ENCODE results near the gene GARIN5A. TPM values are rescaled to one million over a fixed set of nuclear protein-coding genes. Genes with fewer than 3 reads are reported as not detected.

Gene GARIN5A
- total RNA-seq, 1 experiment from 2014 or later = 8.2 TPM

DNA sequence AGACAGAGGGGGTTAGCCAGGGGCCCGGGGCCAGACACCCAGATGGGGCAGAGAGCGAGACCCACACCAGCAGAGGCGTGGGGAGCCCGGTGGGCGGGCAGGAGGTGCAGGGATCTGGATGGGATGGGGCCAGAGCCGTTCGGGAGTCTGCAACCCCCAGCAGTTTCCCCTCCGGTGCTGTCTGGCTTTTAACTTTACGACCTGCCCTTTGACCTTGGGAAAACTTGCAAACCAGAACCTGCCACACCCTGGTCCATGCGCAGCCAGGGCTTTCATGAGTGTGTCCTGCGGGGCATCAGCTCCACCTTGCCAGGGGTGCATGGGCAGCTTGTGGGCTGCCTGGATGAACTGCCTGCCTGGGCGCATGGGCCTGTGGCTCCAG lies 24.5 kb upstream of the GARIN5A start (continued):
- TF ChIP-seq, protein P1, sequence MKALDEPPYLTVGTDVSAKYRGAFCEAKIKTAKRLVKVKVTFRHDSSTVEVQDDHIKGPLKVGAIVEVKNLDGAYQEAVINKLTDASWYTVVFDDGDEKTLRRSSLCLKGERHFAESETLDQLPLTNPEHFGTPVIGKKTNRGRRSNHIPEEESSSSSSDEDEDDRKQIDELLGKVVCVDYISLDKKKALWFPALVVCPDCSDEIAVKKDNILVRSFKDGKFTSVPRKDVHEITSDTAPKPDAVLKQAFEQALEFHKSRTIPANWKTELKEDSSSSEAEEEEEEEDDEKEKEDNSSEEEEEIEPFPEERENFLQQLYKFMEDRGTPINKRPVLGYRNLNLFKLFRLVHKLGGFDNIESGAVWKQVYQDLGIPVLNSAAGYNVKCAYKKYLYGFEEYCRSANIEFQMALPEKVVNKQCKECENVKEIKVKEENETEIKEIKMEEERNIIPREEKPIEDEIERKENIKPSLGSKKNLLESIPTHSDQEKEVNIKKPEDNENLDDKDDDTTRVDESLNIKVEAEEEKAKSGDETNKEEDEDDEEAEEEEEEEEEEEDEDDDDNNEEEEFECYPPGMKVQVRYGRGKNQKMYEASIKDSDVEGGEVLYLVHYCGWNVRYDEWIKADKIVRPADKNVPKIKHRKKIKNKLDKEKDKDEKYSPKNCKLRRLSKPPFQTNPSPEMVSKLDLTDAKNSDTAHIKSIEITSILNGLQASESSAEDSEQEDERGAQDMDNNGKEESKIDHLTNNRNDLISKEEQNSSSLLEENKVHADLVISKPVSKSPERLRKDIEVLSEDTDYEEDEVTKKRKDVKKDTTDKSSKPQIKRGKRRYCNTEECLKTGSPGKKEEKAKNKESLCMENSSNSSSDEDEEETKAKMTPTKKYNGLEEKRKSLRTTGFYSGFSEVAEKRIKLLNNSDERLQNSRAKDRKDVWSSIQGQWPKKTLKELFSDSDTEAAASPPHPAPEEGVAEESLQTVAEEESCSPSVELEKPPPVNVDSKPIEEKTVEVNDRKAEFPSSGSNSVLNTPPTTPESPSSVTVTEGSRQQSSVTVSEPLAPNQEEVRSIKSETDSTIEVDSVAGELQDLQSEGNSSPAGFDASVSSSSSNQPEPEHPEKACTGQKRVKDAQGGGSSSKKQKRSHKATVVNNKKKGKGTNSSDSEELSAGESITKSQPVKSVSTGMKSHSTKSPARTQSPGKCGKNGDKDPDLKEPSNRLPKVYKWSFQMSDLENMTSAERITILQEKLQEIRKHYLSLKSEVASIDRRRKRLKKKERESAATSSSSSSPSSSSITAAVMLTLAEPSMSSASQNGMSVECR (CRISPR knock-in tag; IDR thresholded peaks at IDR 0.05; ENCODE audit: borderline replicate concordance) = no peak
- no peak for TF ChIP-seq TCF7 (CRISPR knock-in tag; IDR thresholded peaks at IDR 0.05; ENCODE audit: low read depth)
- TF ChIP-seq, protein P2, sequence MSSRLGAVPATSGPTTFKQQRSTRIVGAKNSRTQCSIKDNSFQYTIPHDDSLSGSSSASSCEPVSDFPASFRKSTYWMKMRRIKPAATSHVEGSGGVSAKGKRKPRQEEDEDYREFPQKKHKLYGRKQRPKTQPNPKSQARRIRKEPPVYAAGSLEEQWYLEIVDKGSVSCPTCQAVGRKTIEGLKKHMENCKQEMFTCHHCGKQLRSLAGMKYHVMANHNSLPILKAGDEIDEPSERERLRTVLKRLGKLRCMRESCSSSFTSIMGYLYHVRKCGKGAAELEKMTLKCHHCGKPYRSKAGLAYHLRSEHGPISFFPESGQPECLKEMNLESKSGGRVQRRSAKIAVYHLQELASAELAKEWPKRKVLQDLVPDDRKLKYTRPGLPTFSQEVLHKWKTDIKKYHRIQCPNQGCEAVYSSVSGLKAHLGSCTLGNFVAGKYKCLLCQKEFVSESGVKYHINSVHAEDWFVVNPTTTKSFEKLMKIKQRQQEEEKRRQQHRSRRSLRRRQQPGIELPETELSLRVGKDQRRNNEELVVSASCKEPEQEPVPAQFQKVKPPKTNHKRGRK (CRISPR knock-in tag; IDR thresholded peaks at IDR 0.05; ENCODE audit: borderline replicate concordance) = no peak
- no peak for TF ChIP-seq EMX1 (CRISPR knock-in tag; IDR thresholded peaks at IDR 0.05)
- TF ChIP-seq, protein P3, sequence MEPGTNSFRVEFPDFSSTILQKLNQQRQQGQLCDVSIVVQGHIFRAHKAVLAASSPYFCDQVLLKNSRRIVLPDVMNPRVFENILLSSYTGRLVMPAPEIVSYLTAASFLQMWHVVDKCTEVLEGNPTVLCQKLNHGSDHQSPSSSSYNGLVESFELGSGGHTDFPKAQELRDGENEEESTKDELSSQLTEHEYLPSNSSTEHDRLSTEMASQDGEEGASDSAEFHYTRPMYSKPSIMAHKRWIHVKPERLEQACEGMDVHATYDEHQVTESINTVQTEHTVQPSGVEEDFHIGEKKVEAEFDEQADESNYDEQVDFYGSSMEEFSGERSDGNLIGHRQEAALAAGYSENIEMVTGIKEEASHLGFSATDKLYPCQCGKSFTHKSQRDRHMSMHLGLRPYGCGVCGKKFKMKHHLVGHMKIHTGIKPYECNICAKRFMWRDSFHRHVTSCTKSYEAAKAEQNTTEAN (CRISPR knock-in tag; IDR thresholded peaks at IDR 0.05) = no peak
- TF ChIP-seq SP1 (CRISPR knock-in tag; conservative IDR thresholded peaks at IDR 0.05) = no peak
- TF ChIP-seq, protein P4, sequence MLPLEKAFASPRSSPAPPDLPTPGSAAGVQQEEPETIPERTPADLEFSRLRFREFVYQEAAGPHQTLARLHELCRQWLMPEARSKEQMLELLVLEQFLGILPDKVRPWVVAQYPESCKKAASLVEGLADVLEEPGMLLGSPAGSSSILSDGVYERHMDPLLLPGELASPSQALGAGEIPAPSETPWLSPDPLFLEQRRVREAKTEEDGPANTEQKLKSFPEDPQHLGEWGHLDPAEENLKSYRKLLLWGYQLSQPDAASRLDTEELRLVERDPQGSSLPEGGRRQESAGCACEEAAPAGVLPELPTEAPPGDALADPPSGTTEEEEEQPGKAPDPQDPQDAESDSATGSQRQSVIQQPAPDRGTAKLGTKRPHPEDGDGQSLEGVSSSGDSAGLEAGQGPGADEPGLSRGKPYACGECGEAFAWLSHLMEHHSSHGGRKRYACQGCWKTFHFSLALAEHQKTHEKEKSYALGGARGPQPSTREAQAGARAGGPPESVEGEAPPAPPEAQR (CRISPR knock-in tag; IDR thresholded peaks at IDR 0.05) = no peak
- TF ChIP-seq, protein P5, sequence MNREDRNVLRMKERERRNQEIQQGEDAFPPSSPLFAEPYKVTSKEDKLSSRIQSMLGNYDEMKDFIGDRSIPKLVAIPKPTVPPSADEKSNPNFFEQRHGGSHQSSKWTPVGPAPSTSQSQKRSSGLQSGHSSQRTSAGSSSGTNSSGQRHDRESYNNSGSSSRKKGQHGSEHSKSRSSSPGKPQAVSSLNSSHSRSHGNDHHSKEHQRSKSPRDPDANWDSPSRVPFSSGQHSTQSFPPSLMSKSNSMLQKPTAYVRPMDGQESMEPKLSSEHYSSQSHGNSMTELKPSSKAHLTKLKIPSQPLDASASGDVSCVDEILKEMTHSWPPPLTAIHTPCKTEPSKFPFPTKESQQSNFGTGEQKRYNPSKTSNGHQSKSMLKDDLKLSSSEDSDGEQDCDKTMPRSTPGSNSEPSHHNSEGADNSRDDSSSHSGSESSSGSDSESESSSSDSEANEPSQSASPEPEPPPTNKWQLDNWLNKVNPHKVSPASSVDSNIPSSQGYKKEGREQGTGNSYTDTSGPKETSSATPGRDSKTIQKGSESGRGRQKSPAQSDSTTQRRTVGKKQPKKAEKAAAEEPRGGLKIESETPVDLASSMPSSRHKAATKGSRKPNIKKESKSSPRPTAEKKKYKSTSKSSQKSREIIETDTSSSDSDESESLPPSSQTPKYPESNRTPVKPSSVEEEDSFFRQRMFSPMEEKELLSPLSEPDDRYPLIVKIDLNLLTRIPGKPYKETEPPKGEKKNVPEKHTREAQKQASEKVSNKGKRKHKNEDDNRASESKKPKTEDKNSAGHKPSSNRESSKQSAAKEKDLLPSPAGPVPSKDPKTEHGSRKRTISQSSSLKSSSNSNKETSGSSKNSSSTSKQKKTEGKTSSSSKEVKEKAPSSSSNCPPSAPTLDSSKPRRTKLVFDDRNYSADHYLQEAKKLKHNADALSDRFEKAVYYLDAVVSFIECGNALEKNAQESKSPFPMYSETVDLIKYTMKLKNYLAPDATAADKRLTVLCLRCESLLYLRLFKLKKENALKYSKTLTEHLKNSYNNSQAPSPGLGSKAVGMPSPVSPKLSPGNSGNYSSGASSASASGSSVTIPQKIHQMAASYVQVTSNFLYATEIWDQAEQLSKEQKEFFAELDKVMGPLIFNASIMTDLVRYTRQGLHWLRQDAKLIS (CRISPR knock-in tag; IDR thresholded peaks at IDR 0.05; ENCODE audit: borderline replicate concordance) = no peak
- TF ChIP-seq, protein P6, sequence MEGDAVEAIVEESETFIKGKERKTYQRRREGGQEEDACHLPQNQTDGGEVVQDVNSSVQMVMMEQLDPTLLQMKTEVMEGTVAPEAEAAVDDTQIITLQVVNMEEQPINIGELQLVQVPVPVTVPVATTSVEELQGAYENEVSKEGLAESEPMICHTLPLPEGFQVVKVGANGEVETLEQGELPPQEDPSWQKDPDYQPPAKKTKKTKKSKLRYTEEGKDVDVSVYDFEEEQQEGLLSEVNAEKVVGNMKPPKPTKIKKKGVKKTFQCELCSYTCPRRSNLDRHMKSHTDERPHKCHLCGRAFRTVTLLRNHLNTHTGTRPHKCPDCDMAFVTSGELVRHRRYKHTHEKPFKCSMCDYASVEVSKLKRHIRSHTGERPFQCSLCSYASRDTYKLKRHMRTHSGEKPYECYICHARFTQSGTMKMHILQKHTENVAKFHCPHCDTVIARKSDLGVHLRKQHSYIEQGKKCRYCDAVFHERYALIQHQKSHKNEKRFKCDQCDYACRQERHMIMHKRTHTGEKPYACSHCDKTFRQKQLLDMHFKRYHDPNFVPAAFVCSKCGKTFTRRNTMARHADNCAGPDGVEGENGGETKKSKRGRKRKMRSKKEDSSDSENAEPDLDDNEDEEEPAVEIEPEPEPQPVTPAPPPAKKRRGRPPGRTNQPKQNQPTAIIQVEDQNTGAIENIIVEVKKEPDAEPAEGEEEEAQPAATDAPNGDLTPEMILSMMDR (IDR thresholded peaks at IDR 0.05) = no peak

DNA sequence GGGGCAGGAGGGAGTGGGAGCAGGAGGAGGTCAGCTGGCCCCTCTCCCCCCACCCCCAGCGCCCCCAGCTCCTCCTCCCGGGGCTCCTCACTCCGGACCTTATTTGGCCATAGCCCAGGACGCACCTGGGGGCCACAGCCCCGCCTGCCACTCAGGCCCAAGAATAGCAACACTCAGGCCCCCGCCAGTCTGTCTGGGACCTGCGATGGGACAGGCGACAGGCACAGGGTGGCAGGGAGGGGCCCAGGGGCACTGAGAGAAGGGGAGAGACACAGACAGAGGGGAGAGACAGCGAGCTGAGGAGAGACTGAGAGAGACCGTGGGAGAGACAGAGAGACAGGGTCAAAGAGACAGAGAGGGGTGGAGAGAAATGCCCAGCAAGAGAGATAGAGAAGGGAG lies 24.1 kb upstream of the GARIN5A start:
- ATAC-seq (no peak; the same call in 1 of the 2 replicates), DNase-seq (ENCODE audit: low spot score) (no peak)
- H3K36me3 Mint-ChIP-seq = no peaks in the 10 kb centered on the region
- H3K4me1 Mint-ChIP-seq = peaks cover 3% of the 10 kb centered on the region; the same call in 1 of the 2 replicates
- POLR2A ChIA-PET = interaction anchor here (1.0 kb wide), 1 partner anchor 98 kb away, joined by 3 read pairs; no protein-coding TSS in a partner anchor
- CTCF ChIA-PET = interaction anchor here (0.6 to 2.4 kb wide), 13 partner anchors 8 to 172 kb away, joined by 3 to 12 read pairs (median 4); partner anchors contain the start of genes JOSD2 and KCNC3
- peaks cover 22% of the 10 kb centered on the region for H3K27me3 Mint-ChIP-seq (ENCODE audit: low read depth)
- H3K4me3 Mint-ChIP-seq = no peak overlapping the region
- H3K9me3 Mint-ChIP-seq = no peaks in the 10 kb centered on the region
- no peak overlapping the region for H3K27ac Mint-ChIP-seq
- TF ChIP-seq ESRRA (CRISPR knock-in tag; IDR thresholded peaks at IDR 0.05; ENCODE audit: borderline replicate concordance) (no peak), NR3C1 (CRISPR knock-in tag; conservative IDR thresholded peaks at IDR 0.05; ENCODE audit: low read depth) (no peak), ZNF219 (CRISPR knock-in tag; IDR thresholded peaks at IDR 0.05; ENCODE audit: borderline replicate concordance) (no peak), GABPB1 (CRISPR knock-in tag; IDR thresholded peaks at IDR 0.05) (no peak), ETV6 (CRISPR knock-in tag; IDR thresholded peaks at IDR 0.05) (no peak)
- TF ChIP-seq, protein P7, sequence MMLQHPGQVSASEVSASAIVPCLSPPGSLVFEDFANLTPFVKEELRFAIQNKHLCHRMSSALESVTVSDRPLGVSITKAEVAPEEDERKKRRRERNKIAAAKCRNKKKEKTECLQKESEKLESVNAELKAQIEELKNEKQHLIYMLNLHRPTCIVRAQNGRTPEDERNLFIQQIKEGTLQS (CRISPR knock-in tag; conservative IDR thresholded peaks at IDR 0.05) = no peak
- TF ChIP-seq, protein P8, sequence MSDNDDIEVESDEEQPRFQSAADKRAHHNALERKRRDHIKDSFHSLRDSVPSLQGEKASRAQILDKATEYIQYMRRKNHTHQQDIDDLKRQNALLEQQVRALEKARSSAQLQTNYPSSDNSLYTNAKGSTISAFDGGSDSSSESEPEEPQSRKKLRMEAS (CRISPR knock-in tag; IDR thresholded peaks at IDR 0.05) = no peak

Data from WTC11 (cell line).